ENCODE data around the gene ZNF281. TPM values are rescaled to one million over a fixed set of nuclear protein-coding genes. Genes with fewer than 3 reads are reported as not detected.

ZNF281 gene
- total RNA-seq, 4 donors from 2014 or later: 12.1 to 13.4 (median 13.2) TPM

DNA sequence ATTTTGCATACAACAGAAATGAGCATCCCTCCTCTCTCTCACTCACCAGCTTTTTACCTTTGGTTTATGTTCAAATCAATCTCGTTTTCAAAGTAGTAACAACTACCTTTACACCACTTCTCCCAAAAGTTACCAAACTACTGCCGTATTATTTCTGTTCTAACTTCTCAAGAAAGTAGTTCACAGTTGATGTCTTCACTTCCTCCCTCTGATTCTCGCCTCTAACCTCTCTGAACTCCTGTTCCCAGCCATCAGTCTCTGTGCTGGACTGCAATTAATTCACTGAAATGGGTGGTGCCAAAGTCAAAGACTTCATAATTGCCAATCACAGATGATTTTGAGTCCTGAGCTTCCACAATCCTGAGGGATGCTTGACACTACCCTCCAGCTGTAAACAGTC lies 54.0 kb downstream of the ZNF281 start:
- no peaks in the 10 kb centered on the region for H3K9me3 ChIP-seq
- no peak for ATAC-seq
- no peaks in the 10 kb centered on the region for H3K4me1 ChIP-seq
- H3K4me3 ChIP-seq: no peak overlapping the region
- no peaks in the 10 kb centered on the region for H3K36me3 ChIP-seq
- no peak overlapping the region for H3K27ac ChIP-seq
- no peaks in the 10 kb centered on the region for H3K27me3 ChIP-seq
- WGBS, 2 donors (ENCODE audit: low coverage in 1 of 2): 85 to 100% methylated on average over 1 to 3 of the region's 3 CpGs
- TF ChIP-seq EP300 (IDR thresholded peaks at IDR 0.05): no peak
- TF ChIP-seq POLR2AphosphoS5 (IDR thresholded peaks at IDR 0.05): no peak
- TF ChIP-seq, protein P1, sequence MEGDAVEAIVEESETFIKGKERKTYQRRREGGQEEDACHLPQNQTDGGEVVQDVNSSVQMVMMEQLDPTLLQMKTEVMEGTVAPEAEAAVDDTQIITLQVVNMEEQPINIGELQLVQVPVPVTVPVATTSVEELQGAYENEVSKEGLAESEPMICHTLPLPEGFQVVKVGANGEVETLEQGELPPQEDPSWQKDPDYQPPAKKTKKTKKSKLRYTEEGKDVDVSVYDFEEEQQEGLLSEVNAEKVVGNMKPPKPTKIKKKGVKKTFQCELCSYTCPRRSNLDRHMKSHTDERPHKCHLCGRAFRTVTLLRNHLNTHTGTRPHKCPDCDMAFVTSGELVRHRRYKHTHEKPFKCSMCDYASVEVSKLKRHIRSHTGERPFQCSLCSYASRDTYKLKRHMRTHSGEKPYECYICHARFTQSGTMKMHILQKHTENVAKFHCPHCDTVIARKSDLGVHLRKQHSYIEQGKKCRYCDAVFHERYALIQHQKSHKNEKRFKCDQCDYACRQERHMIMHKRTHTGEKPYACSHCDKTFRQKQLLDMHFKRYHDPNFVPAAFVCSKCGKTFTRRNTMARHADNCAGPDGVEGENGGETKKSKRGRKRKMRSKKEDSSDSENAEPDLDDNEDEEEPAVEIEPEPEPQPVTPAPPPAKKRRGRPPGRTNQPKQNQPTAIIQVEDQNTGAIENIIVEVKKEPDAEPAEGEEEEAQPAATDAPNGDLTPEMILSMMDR (IDR thresholded peaks at IDR 0.05): no peak
- TF ChIP-seq POLR2A (IDR thresholded peaks at IDR 0.05): no peak

Other genes starting within 250 kb of the ZNF281 start
- gene KIF14, start 210.7 kb upstream of the ZNF281 start, total RNA-seq: under 1 TPM in 3 of 4 donors, not detected in 1; 0.12 to 0.17 (median 0.13) TPM

Measured in gastroesophageal sphincter (tissue), 4 donors.